Left ventricle myocardium inferior (tissue), 1 donor: ENCODE measurements around the gene HOPX. TPM values are rescaled to one million over a fixed set of nuclear protein-coding genes. Genes with fewer than 3 reads are reported as not detected.
"Not testable (repeated sequence)": the region's sequence is repeated elsewhere in the genome, so short reads cannot be mapped to it uniquely, and the experiment has no call there.

ENCODE experiments used
- DNase-seq: peaks from one replicate; pipeline ENCODE4 v3.0.0-alpha.2; 2020
- H3K27ac ChIP-seq: fragments of 200-600 bp; replicated peaks from 2 replicates; pipeline ENCODE4 v1.8.0; 2021
- H3K27me3 ChIP-seq: fragments of 200-600 bp; 2 replicates; pipeline ENCODE4 v1.8.0; 2021; ENCODE audit warnings: low read depth
- H3K36me3 ChIP-seq: fragments of 200-600 bp; 2 replicates; pipeline ENCODE4 v1.8.0; 2021
- H3K4me1 ChIP-seq: fragments of 200-600 bp; 2 replicates; pipeline ENCODE4 v1.8.0; 2021
- H3K4me3 ChIP-seq: fragments of 200-600 bp; 2 replicates; pipeline ENCODE4 v1.8.0; 2021; ENCODE audit warnings: mild to moderate bottlenecking, moderate library complexity
- H3K9me3 ChIP-seq: fragments of 200-600 bp; replicated peaks from 2 replicates; pipeline ENCODE4 v1.8.0; 2021
- CTCF ChIP-seq: fragments of 200-600 bp; IDR thresholded peaks from 2 replicates; pipeline ENCODE4 v1.8.0; 2021; ENCODE audit warnings: antibody characterized with exemption, mild to moderate bottlenecking, borderline replicate concordance
- intact Hi-C: fragments of 100-400 bp; cut with micrococcal nuclease; formaldehyde crosslinking; loops from one replicate; pipeline ENCODE4 v1.11.0; 2022
- total RNA-seq: library from RNA; stranded (reverse); fragmentation: NEBNext Ultra II Directional; extraction: Animal tissue kit (Norgen Biotek cat#: 25700); gene quantifications from one replicate; pipeline ENCODE4 v1.2.1, GENCODE V29; 2021
- donor health status: DM: no; HTN: yes; CAD: no; lungs with severe emphysema.

HOPX gene
- total RNA-seq, 1 donor from 2014 or later = 21.3 TPM

- no peak overlapping the region for H3K27ac ChIP-seq
- DNase-seq = no peak
- no peak for TF ChIP-seq CTCF
- intact Hi-C loops = no loop called here
- no peaks in the 10 kb centered on the region for H3K9me3 ChIP-seq
- H3K4me1 ChIP-seq = no peaks in the 10 kb centered on the region
- H3K36me3 ChIP-seq = no peaks in the 10 kb centered on the region
- H3K4me3 ChIP-seq = no peak overlapping the region
- H3K27me3 ChIP-seq = peaks cover 16% of the 10 kb centered on the region
Observed at GRCh38 chr4:56613101-56613862, 67.8 kb downstream of the HOPX start.

- intact Hi-C loops = no loop called here
- H3K9me3 ChIP-seq = no peaks in the 10 kb centered on the region
Observed at GRCh38 chr4:56612282-56612681, 68.8 kb downstream of the HOPX start.

GRCh38 chr4:56611501-56611900 lies 69.6 kb downstream of the HOPX start:
- intact Hi-C loops = no loop called here
- no peaks in the 10 kb centered on the region for H3K4me1 ChIP-seq
- H3K36me3 ChIP-seq = no peaks in the 10 kb centered on the region
- no peak for TF ChIP-seq CTCF
- DNase-seq = no peak
- H3K4me3 ChIP-seq = no peak overlapping the region
- peaks cover 16% of the 10 kb centered on the region for H3K27me3 ChIP-seq
- no peaks in the 10 kb centered on the region for H3K9me3 ChIP-seq
- H3K27ac ChIP-seq = no peak overlapping the region

More at GRCh38 chr4:56612282-56612681, 68.8 kb downstream of the HOPX start:
- Histone ChIP-seq H3K4me3 (no peak overlapping the region), H3K4me1 (no peaks in the 10 kb centered on the region), H3K36me3 (no peaks in the 10 kb centered on the region), H3K27ac (no peak overlapping the region), H3K27me3 (peaks cover 13% of the 10 kb centered on the region)
- no peak for DNase-seq
- TF ChIP-seq CTCF = no peak

GRCh38 chr4:56610170-56610569 lies 70.9 kb downstream of the HOPX start:
- peaks cover 23% of the 10 kb centered on the region for H3K27me3 ChIP-seq
- H3K4me1 ChIP-seq, H3K4me3 ChIP-seq, H3K36me3 ChIP-seq, intact Hi-C loops, H3K27ac ChIP-seq, DNase-seq, H3K9me3 ChIP-seq: not testable (repeated sequence)

- H3K9me3 ChIP-seq = no peaks in the 10 kb centered on the region
- DNase-seq = no peak
- intact Hi-C loops = no loop called here
- H3K27me3 ChIP-seq = peaks cover 30% of the 10 kb centered on the region
- no peak overlapping the region for H3K4me3 ChIP-seq
- H3K27ac ChIP-seq = no peak overlapping the region
- no peaks in the 10 kb centered on the region for H3K4me1 ChIP-seq
- H3K36me3 ChIP-seq = no peaks in the 10 kb centered on the region
- no peak for TF ChIP-seq CTCF
Observed at GRCh38 chr4:56607926-56608325, 73.2 kb downstream of the HOPX start.

- H3K27ac ChIP-seq = no peak overlapping the region
- DNase-seq = no peak
- H3K4me1 ChIP-seq = no peaks in the 10 kb centered on the region
- no peaks in the 10 kb centered on the region for H3K36me3 ChIP-seq
- H3K9me3 ChIP-seq = no peaks in the 10 kb centered on the region
- peaks cover 30% of the 10 kb centered on the region for H3K27me3 ChIP-seq
- H3K4me3 ChIP-seq = no peak overlapping the region
- TF ChIP-seq CTCF = no peak
- intact Hi-C loops = no loop called here
Observed at GRCh38 chr4:56606385-56606784, 74.7 kb downstream of the HOPX start.

GRCh38 chr4:56605464-56605863 lies 75.6 kb downstream of the HOPX start:
- DNase-seq, H3K4me1 ChIP-seq, intact Hi-C loops: not testable (repeated sequence)

More at GRCh38 chr4:56605464-56605863, 75.6 kb downstream of the HOPX start:
- not testable (repeated sequence) for H3K9me3 ChIP-seq, H3K27ac ChIP-seq, H3K36me3 ChIP-seq, H3K4me3 ChIP-seq
- H3K27me3 ChIP-seq = peaks cover 30% of the 10 kb centered on the region
